ENCODE measurements around the gene DENND5B. TPM values are rescaled to one million over a fixed set of nuclear protein-coding genes. Genes with fewer than 3 reads are reported as not detected.
"Not testable (repeated sequence)": the region's sequence is repeated elsewhere in the genome, so short reads cannot be mapped to it uniquely, and the experiment has no call there.

Gene DENND5B
- total RNA-seq, 4 donors from 2014 or later = 15.7 to 19.1 (median 18.5) TPM

DNA sequence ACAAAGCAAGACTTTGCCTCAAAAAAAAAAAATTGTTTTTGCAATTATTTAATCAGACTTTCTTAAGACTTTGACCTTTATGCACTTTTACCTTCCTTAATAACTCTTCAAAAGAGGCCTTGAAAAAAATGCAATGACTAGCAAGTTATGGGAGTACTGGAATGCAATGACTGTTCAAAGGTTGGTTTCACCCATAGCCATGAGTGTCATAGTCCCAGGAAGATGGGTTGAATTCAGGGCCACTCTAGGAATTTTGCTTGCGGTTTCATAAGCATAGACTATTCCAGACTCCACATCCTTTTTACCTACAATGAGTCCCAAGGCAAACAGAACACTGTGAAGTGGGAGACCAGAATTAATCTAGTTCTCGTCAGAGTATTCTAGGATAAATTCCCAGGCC, 29.4 kb upstream of the DENND5B start:
- no peak overlapping the region for H3K27ac ChIP-seq (replicated peaks in 1 of 4)
- no peaks in the 10 kb centered on the region for H3K36me3 ChIP-seq
- 100% methylated on average over 2 of the region's 2 CpGs for WGBS
- no peaks in the 10 kb centered on the region for H3K27me3 ChIP-seq
- no peaks in the 10 kb centered on the region for H3K9me3 ChIP-seq
- TF ChIP-seq EP300 (IDR thresholded peaks at IDR 0.05) (no peak), POLR2A (IDR thresholded peaks at IDR 0.05; ENCODE audit: low read depth) (no peak), POLR2AphosphoS5 (IDR thresholded peaks at IDR 0.05) (no peak)
- TF ChIP-seq, protein P1, sequence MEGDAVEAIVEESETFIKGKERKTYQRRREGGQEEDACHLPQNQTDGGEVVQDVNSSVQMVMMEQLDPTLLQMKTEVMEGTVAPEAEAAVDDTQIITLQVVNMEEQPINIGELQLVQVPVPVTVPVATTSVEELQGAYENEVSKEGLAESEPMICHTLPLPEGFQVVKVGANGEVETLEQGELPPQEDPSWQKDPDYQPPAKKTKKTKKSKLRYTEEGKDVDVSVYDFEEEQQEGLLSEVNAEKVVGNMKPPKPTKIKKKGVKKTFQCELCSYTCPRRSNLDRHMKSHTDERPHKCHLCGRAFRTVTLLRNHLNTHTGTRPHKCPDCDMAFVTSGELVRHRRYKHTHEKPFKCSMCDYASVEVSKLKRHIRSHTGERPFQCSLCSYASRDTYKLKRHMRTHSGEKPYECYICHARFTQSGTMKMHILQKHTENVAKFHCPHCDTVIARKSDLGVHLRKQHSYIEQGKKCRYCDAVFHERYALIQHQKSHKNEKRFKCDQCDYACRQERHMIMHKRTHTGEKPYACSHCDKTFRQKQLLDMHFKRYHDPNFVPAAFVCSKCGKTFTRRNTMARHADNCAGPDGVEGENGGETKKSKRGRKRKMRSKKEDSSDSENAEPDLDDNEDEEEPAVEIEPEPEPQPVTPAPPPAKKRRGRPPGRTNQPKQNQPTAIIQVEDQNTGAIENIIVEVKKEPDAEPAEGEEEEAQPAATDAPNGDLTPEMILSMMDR (IDR thresholded peaks at IDR 0.05) = no peak
- no peaks in the 10 kb centered on the region for H3K4me1 ChIP-seq
- intact Hi-C loops (cut with DNase I) = no loop called here
- no peak overlapping the region for H3K4me3 ChIP-seq
- no peak for DNase-seq (ENCODE audit: extremely low spot score)

DNA sequence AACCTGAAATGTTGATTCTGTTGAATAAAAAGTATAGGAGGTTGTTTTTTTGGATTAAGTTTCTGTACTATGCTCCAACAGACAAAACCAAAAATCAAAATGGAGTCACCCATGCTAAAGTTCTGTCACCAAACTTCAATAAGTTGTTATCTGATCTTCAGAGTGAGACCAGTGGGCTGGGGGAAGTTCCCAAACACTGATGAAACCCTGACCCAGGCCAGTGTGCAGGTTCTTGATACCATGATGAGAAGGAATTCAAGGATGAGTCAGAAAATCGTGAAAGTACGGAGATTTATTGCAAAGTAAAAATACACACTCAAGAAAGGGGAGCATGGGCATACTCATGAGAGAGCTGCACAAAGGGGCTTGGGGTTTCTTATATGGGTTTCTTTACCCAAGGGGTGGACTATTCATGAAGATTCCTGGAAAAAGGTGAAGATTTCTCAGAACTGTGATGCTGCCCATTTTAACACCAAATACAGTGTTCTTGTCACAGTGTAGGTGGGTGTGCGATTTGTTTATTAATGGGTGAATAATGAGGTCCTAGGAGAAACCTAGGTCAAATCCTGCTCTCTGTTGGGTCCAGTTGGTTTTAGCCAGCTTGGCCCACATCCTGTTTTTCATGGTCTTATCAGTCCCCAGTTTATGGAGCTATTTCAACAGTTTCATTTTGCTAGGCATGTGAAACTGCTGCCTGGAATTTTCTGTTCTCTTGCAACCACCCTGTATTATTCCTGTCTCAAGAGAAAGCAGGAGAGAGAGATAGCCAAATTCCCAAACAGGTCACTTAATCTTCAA, 27.5 kb upstream of the DENND5B start:
- intact Hi-C loops (cut with DNase I) = no loop called here

DNA sequence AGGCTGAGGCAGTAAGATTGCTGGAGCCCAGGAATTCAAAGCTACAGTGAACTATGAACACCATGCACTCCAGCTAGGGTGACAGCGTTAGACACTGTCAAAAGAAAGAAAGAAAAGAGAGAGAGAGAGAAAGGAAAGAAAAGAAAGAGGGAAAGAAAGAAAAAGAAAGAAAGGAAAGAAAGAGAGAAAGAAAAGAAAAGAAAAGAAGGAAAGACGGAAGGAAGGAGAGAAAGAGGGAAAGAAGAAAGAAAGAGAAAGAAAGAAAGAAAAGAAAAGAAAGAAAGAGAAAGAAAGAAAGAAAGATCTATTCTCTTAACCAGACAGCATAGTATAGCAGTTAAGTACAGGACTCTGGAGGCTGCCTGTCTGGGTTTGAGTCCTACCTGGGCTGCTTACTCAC, 21.9 kb upstream of the DENND5B start:
- Histone ChIP-seq H3K4me1 (no peaks in the 10 kb centered on the region), H3K27me3 (no peaks in the 10 kb centered on the region), H3K36me3 (no peaks in the 10 kb centered on the region), H3K9me3 (peaks cover 0 to 8% (median 7%) of the 10 kb centered on the region in 4 donors), H3K27ac (replicated peaks in 1 of 4) (no peak overlapping the region), H3K4me3 (no peak overlapping the region)
- no peak for DNase-seq (ENCODE audit: extremely low spot score)
- TF ChIP-seq EP300 (IDR thresholded peaks at IDR 0.05) (no peak), POLR2AphosphoS5 (IDR thresholded peaks at IDR 0.05) (no peak), POLR2A (IDR thresholded peaks at IDR 0.05; ENCODE audit: low read depth) (no peak)
- TF ChIP-seq, protein P1 (IDR thresholded peaks at IDR 0.05) = no peak
- intact Hi-C loops (cut with DNase I) = no loop called here
- whole genome bisulfite sequencing = 83% methylated on average over 2 of the region's 2 CpGs

More for the DNA sequence above, 27.5 kb upstream of the DENND5B start:
- Histone ChIP-seq H3K27me3 (no peaks in the 10 kb centered on the region), H3K9me3 (no peaks in the 10 kb centered on the region), H3K36me3 (no peaks in the 10 kb centered on the region), H3K4me1 (no peaks in the 10 kb centered on the region), H3K4me3 (no peak overlapping the region), H3K27ac (replicated peaks in 1 of 4) (no peak overlapping the region)
- TF ChIP-seq, protein P1 (IDR thresholded peaks at IDR 0.05) = no peak
- TF ChIP-seq POLR2AphosphoS5 (IDR thresholded peaks at IDR 0.05) (no peak), EP300 (IDR thresholded peaks at IDR 0.05) (no peak), POLR2A (IDR thresholded peaks at IDR 0.05; ENCODE audit: low read depth) (no peak)
- no peak for DNase-seq (ENCODE audit: extremely low spot score)
- WGBS = 87% methylated on average over 3 of the region's 3 CpGs

DNA sequence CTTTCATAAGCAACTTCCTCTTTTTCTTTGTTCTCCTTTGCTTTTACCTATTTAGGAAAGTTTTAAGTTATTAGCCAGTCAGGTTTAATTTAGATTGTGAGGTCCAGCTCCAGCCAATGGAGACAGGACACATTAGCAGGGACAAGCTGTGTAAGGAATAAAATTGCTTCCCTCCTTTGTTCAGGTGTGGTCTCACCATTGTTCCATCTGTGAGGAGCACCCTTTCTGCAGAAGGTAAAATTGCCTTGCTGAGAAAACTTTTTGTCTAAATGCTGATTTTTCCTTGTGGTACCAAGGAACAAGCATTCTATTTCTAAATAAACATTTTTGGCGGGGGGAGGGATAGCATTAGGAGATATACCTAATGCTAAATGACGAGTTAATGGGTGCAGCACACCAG, 17.4 kb upstream of the DENND5B start:
- 84% methylated on average over 2 of the region's 2 CpGs for WGBS
- H3K4me3 ChIP-seq; DNase-seq (ENCODE audit: extremely low spot score); H3K4me1 ChIP-seq; intact Hi-C loops (cut with DNase I); H3K36me3 ChIP-seq; H3K27me3 ChIP-seq; H3K27ac ChIP-seq (replicated peaks in 1 of 4): not testable (repeated sequence)
- peaks cover 0 to 13% (median 10%) of the 10 kb centered on the region in 4 donors for H3K9me3 ChIP-seq

DNA sequence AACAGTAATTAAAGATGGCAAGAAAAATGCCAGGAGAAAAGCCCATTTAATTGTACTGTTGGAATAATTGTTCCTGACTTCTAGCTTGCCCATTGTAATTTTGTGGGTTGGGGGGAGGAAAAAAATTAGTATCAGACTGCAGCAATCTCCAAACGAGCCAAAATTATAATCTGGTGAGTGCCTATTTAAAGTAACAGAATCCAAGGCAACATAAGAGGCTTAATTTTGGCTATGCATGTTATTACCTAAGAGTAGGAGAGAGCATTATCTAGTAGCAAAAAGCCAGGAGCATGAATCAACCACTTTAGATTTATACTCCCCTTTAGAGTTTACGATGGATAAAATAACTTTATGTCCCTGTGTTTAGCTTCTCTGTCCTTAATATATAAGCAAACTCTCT, 14.6 kb upstream of the DENND5B start:
- 55% methylated on average over 2 of the region's 2 CpGs for WGBS
- Histone ChIP-seq H3K27ac (replicated peaks in 1 of 4) (no peak overlapping the region), H3K9me3 (peaks cover 0 to 13% (median 10%) of the 10 kb centered on the region in 4 donors), H3K4me3 (no peak overlapping the region), H3K27me3 (no peaks in the 10 kb centered on the region), H3K36me3 (no peaks in the 10 kb centered on the region), H3K4me1 (no peaks in the 10 kb centered on the region)
- TF ChIP-seq POLR2AphosphoS5 (IDR thresholded peaks at IDR 0.05) = no peak
- TF ChIP-seq, protein P1 (IDR thresholded peaks at IDR 0.05) = no peak
- TF ChIP-seq POLR2A (IDR thresholded peaks at IDR 0.05; ENCODE audit: low read depth) = no peak
- TF ChIP-seq EP300 (IDR thresholded peaks at IDR 0.05) = no peak
- intact Hi-C loops (cut with DNase I) = no loop called here
- DNase-seq (ENCODE audit: extremely low spot score) = no peak
